SK-N-SH (cell line): ENCODE data around the gene HOXB8. TPM values are rescaled to one million over a fixed set of nuclear protein-coding genes. Genes with fewer than 3 reads are reported as not detected.

Source experiments
- CTCF ChIA-PET: fragments of 300-600, 350-600 bp; formaldehyde crosslinking; extraction: SDS; loops from one replicate; lab custom pipeline; 2021; lab: Yijun Ruan, JAX
- POLR2A ChIA-PET: fragments of 350-600 bp; sonication (Branson Sonifier 250); formaldehyde crosslinking; extraction: SDS; loops from one replicate; lab custom pipeline; 2020; ENCODE audit warnings: antibody characterized with exemption, inconsistent platforms; lab: Yijun Ruan, JAX
- DNase-seq: peaks from one replicate; pipeline ENCODE4 v3.0.0; 2012
- H2AFZ ChIP-seq: fragments of 200-600 bp; sonication (generic); 2 replicates; pipeline ENCODE4 v1.8.1; 2016; ENCODE audit warnings: antibody characterized with exemption, mild to moderate bottlenecking, low read depth
- H3F3A ChIP-seq: fragments of 200-600 bp; sonication (generic); replicated peaks from 2 replicates; pipeline ENCODE3; 2016; ENCODE audit warnings: antibody characterized with exemption, mild to moderate bottlenecking; ENCODE audit not compliant: insufficient read depth
- H3K27ac ChIP-seq, 2 experiments: fragments of 200-500 bp in 1 of 2; fragments of 200-600 bp in 1 of 2; sonication (Bioruptor generic) in 1 of 2; sonication (generic), shearing (Covaris generic) in 1 of 2; 2 replicates each; pipeline versions ENCODE4 v1.5.1 to v1.6.1; 2014 to 2016; ENCODE audit warnings: low read depth in 2 of 2, inconsistent platforms in 1 of 2, low read length in 1 of 2, mild to moderate bottlenecking in 1 of 2, mixed read lengths in 1 of 2
- H3K27me3 ChIP-seq: fragments of 200-600 bp; sonication (generic), shearing (Covaris generic); 2 replicates; pipeline ENCODE4 v1.6.1; 2016; ENCODE audit warnings: mixed run types; ENCODE audit not compliant: insufficient read depth
- H3K36me3 ChIP-seq, 2 experiments: fragments of 200-500 bp in 1 of 2; fragments of 200-600 bp in 1 of 2; sonication (Bioruptor generic) in 1 of 2; sonication (generic) in 1 of 2; replicated peaks in 1 of 2; 2 replicates each; pipeline versions ENCODE3 to v1.5.1; 2014 to 2016; ENCODE audit warnings: low read length in 1 of 2, mild to moderate bottlenecking in 1 of 2; ENCODE audit not compliant: insufficient read depth in 2 of 2, control insufficient read depth in 1 of 2
- H3K4me1 ChIP-seq, 2 experiments: fragments of 200-500 bp in 1 of 2; fragments of 200-600 bp in 1 of 2; sonication (Bioruptor generic) in 1 of 2; sonication (generic), shearing (Covaris generic) in 1 of 2; 2 replicates each; pipeline versions ENCODE4 v1.5.1 to v1.6.1; 2014 to 2016; ENCODE audit warnings: low read depth in 1 of 2, low read length in 1 of 2, mixed run types in 1 of 2; ENCODE audit not compliant: insufficient read depth in 2 of 2, control insufficient read depth in 1 of 2
- H3K4me2 ChIP-seq: fragments of 200-600 bp; sonication (generic), shearing (Covaris generic); 2 replicates; pipeline ENCODE4 v1.6.1; 2017; ENCODE audit warnings: mixed run types
- H3K4me3 ChIP-seq, 2 experiments: fragments of 200-500 bp in 1 of 2; fragments of 200-600 bp in 1 of 2; sonication (Bioruptor generic) in 1 of 2; sonication (generic), shearing (Covaris generic) in 1 of 2; 2 replicates each; pipeline versions ENCODE4 v1.5.1 to v1.8.1; 2014 to 2016; ENCODE audit warnings: low read depth in 2 of 2, inconsistent platforms in 1 of 2, low read length in 1 of 2, mild to moderate bottlenecking in 1 of 2, mixed read lengths in 1 of 2, moderate library complexity in 1 of 2
- H3K79me2 ChIP-seq: fragments of 200-600 bp; sonication (generic); 2 replicates; pipeline ENCODE4 v1.8.1; 2017; ENCODE audit warnings: mild to moderate bottlenecking; ENCODE audit not compliant: insufficient read depth
- H3K9ac ChIP-seq: fragments of 200-600 bp; sonication (generic); 2 replicates; pipeline ENCODE4 v1.6.1; 2017; ENCODE audit warnings: mixed run types
- H3K9me2 ChIP-seq: fragments of 200-600 bp; sonication (generic); 2 replicates; pipeline ENCODE4 v1.6.1; 2017; ENCODE audit warnings: mixed run types
- H3K9me3 ChIP-seq: fragments of 200-600 bp; sonication (generic); 2 replicates; pipeline ENCODE4 v1.6.1; 2017; ENCODE audit warnings: mixed run types, mild to moderate bottlenecking, moderate library complexity
- H4K20me1 ChIP-seq: fragments of 200-600 bp; sonication (generic); 2 replicates; pipeline ENCODE4 v1.6.1; 2017; ENCODE audit warnings: mild to moderate bottlenecking, mixed run types; ENCODE audit not compliant: insufficient read depth
- CHD2 ChIP-seq: fragments of 150-350 bp; IDR thresholded peaks from 2 replicates; pipeline ENCODE4 v1.6.1; 2018; ENCODE audit warnings: low read length; ENCODE audit not compliant: partially characterized antibody
- EP300 ChIP-seq, 2 experiments: IDR thresholded peaks; 2 replicates each; pipeline versions ENCODE4 v1.4.0 to v1.6.1; 2012; ENCODE audit warnings: borderline replicate concordance in 1 of 2, low read depth in 1 of 2, low read length in 1 of 2
- GABPA ChIP-seq: IDR thresholded peaks from 2 replicates; pipeline ENCODE4 v1.4.0; 2012; ENCODE audit warnings: low read depth, mild to moderate bottlenecking
- IRF3 ChIP-seq: fragments of 150-350 bp; IDR thresholded peaks from 2 replicates; pipeline ENCODE4 v1.6.1; 2016; ENCODE audit warnings: mild to moderate bottlenecking, low read depth, low read length
- MXI1 ChIP-seq: IDR thresholded peaks from 2 replicates; pipeline ENCODE4 v1.6.1; 2012; ENCODE audit warnings: mild to moderate bottlenecking, low read depth, low read length, improper control_type of control experiment
- NRF1 ChIP-seq: IDR thresholded peaks from 2 replicates; pipeline ENCODE4 v1.6.1; 2012; ENCODE audit warnings: low read depth, mild to moderate bottlenecking, low read length
- PBX3 ChIP-seq: IDR thresholded peaks from 2 replicates; pipeline ENCODE4; 2012
- SMC3 ChIP-seq: IDR thresholded peaks from 2 replicates; pipeline ENCODE4 v1.6.1; 2012; ENCODE audit warnings: low read depth, low read length, improper control_type of control experiment
- TAF1 ChIP-seq: IDR thresholded peaks from 2 replicates; pipeline ENCODE4 v1.6.1; 2012; ENCODE audit warnings: low read depth, mild to moderate bottlenecking, low read length, moderate library complexity, borderline replicate concordance
- WGBS: methylation state at CpG from one replicate; pipeline ENCODE4 v1.1.6; 2017; ENCODE audit warnings: low lambda C conversion rate; 5-methylcytosine and 5-hydroxymethylcytosine counted together
- polyA plus RNA-seq, 3 experiments: library from polyadenylated mRNA; depleted of rRNA; stranded (reverse); fragments of >200 nt; gene quantifications; 2 replicates each; pipeline ENCODE4 v1.2.3, GENCODE V29; 2012
- TF ChIP-seq, protein P1 (sequence below): IDR thresholded peaks from 2 replicates; pipeline ENCODE4 v1.4.0; 2012; ENCODE audit warnings: low read depth, borderline replicate concordance
- TF ChIP-seq, protein P2 (sequence below): IDR thresholded peaks from 2 replicates; pipeline ENCODE4 v1.6.1; 2012; ENCODE audit warnings: mild to moderate bottlenecking, low read depth, low read length, moderate library complexity

HOXB8 gene
- polyA plus RNA-seq, 1 of the 3 experiments (the other 2 are of a cell fraction): not detected

GRCh38 chr17:48597528-48597777 lies 17.6 kb downstream of the HOXB8 start:
- H3F3A ChIP-seq: peaks cover 4% of the 10 kb centered on the region
- no peak overlapping the region for H2AFZ ChIP-seq
- peaks cover 20% of the 10 kb centered on the region; the same call in 1 of the 2 replicates for H4K20me1 ChIP-seq
- no peak for DNase-seq
- no peaks in the 10 kb centered on the region for H3K36me3 ChIP-seq
- ChIA-PET CTCF (no interaction called here), POLR2A (no interaction called here)
- H3K9me3 ChIP-seq: no peaks in the 10 kb centered on the region
- H3K4me1 ChIP-seq: peaks cover 0 to 4% of the 10 kb centered on the region in 2 experiments; a peak in 1 of 4 replicates
- H3K27me3 ChIP-seq: peaks cover 98% of the 10 kb centered on the region
- H3K9me2 ChIP-seq: no peaks in the 10 kb centered on the region
- no peaks in the 10 kb centered on the region for H3K79me2 ChIP-seq
- H3K4me2 ChIP-seq: peak overlapping the region; percentile 72; the same call in 1 of the 2 replicates
- 13% methylated on average over 16 of the region's 16 CpGs for WGBS
- TF ChIP-seq NRF1 (no peak), CHD2 (no peak), SMC3 (no peak), IRF3 (no peak), TAF1 (no peak), GABPA (no peak), MXI1 (no peak), EP300 (IDR thresholded peaks at IDR 0.05; ENCODE audit: borderline replicate concordance in 1 of 2, low read depth in 1 of 2, low read length in 1 of 2) (no peak), PBX3 (no peak)
- TF ChIP-seq, protein P1, sequence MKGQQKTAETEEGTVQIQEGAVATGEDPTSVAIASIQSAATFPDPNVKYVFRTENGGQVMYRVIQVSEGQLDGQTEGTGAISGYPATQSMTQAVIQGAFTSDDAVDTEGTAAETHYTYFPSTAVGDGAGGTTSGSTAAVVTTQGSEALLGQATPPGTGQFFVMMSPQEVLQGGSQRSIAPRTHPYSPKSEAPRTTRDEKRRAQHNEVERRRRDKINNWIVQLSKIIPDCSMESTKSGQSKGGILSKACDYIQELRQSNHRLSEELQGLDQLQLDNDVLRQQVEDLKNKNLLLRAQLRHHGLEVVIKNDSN: no peak
- TF ChIP-seq, protein P2, sequence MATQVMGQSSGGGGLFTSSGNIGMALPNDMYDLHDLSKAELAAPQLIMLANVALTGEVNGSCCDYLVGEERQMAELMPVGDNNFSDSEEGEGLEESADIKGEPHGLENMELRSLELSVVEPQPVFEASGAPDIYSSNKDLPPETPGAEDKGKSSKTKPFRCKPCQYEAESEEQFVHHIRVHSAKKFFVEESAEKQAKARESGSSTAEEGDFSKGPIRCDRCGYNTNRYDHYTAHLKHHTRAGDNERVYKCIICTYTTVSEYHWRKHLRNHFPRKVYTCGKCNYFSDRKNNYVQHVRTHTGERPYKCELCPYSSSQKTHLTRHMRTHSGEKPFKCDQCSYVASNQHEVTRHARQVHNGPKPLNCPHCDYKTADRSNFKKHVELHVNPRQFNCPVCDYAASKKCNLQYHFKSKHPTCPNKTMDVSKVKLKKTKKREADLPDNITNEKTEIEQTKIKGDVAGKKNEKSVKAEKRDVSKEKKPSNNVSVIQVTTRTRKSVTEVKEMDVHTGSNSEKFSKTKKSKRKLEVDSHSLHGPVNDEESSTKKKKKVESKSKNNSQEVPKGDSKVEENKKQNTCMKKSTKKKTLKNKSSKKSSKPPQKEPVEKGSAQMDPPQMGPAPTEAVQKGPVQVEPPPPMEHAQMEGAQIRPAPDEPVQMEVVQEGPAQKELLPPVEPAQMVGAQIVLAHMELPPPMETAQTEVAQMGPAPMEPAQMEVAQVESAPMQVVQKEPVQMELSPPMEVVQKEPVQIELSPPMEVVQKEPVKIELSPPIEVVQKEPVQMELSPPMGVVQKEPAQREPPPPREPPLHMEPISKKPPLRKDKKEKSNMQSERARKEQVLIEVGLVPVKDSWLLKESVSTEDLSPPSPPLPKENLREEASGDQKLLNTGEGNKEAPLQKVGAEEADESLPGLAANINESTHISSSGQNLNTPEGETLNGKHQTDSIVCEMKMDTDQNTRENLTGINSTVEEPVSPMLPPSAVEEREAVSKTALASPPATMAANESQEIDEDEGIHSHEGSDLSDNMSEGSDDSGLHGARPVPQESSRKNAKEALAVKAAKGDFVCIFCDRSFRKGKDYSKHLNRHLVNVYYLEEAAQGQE: no peak
- TF ChIP-seq, all 33 proteins: peak for 0
- Histone ChIP-seq H3K9ac (no peak overlapping the region), H3K27ac (no peak overlapping the region), H3K4me3 (no peak overlapping the region)
